HG03521 (cell line): ENCODE measurements around the gene HEG1.
"Not testable (repeated sequence)": the region's sequence is repeated elsewhere in the genome, so short reads cannot be mapped to it uniquely, and the experiment has no call there.

Experiments used
- ATAC-seq: cut with Tn5 transposase; IDR thresholded peaks from one replicate; pipeline ENCODE4 v1.9.1; 2021; ENCODE audit warnings: mild to moderate bottlenecking, moderate library complexity; ENCODE audit not compliant: unreplicated experiment

The HEG1 gene

DNA sequence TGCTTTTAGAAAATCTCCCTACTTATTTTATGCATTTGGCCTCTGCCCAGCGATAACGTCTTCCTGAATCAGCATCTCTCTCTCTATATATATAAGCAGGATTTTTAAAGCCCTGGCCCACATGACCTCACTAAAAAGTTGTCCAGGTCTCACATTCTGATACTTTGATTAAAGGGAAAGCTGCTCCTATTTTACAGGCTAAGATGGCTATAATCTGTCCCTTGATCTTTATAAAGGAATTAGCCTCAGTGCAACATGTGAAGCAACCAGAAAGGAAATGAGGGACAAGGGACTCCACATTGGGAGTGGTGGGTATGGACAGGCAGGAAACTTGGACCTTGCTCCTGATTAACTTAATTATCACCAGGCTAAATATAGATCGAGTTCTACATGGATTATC lies 95.7 kb downstream of the HEG1 start:
- no peak for ATAC-seq

DNA sequence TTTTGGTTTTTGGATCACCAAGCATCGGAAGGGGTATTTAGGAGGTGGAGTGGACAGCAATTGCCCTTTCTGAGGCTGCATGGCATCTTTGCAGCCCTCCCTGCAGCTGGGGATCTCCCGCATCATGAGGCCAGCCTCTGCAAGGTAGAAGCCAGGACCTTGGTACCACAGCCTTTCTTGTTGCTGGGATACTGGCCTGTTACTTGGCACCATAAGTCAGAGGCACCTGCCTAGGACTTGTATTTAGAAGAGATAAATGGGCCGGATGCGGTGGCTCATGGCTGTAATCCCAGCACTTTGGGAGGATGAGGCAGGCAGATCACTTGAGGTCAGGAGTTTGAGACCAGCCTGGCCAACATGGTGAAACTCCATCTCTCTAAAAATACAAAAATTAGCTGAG lies 97.8 kb downstream of the HEG1 start:
- not testable (repeated sequence) for ATAC-seq

DNA sequence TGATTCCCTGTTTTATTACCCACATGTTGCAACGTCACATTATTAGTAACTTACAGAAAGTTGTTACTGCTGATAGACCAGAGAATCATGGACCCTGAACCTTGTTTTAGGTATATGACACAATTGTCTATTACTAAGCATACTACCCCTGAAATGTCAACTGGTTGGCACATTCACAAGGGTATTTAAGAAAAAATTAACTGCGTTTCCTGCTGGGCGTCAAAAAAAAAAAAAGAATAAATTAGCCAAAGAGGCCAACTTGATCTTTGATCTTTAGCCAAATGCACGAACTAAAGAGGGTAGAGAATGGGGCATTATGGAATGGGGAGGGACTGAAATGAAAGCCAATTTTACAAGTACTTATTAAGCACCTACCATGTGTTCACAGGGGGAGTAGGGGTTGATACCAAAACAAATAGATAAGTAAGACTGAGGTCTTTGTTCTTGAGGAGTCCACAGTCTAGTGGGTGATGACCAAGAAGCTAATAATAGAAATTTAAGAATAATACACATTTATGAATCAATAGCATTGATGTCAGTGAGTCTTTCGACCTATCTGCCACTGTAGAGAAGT lies 103.4 kb downstream of the HEG1 start:
- no peak for ATAC-seq

DNA sequence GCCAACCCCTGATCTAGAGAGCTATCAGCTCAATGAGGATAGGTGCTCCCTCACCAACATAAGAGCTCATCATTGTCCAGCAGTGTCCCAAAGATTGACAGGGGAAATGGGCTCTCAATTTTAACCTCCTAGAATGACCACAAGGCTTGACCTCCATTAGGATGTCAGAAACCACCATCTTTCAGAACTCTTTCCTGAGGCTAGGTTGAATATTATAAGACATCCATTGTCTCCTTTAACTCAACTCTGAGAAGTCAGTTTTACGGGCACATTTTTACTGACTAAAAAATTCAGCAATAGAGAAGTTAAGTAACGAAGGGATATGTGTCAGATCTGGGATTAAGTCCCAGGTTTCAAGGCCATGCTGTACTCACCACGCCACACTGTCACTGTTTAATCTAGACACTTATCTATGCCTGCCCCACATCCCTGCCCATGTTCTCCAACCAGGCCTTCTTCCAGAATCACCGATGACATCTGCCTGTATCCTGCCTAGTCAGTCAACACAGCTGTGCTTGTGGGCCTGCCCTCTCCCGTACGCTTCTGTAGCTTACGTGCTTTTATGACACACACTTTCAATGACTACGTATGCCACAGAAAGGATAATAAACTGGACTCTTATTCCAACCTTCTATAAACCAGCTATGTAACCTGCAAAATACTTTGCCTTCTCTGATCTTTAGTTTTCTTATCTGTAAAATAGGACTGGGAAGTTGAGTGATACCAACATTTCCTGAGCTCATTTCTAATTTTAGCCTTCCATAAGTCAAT lies 104.1 kb downstream of the HEG1 start:
- no peak for ATAC-seq

DNA sequence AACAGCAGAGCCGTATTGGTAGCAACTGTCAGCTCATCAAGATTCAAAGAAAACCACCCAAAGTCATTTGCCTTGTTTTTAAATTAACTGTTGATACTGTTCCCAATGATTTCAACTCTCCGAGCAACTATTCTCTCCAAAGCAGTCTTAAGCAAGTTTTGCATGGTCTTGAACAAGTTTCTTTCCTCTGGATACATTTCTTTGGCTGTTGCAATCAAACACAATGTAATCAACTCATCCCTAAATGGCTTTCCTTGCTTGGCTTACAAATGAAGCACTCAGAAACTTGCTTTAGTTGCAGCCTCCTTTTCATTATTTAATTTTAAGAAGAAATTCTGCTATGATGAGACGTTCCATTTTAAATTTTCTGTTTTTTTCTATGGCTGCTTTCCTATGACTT lies 105.8 kb downstream of the HEG1 start:
- ATAC-seq, result no peak

DNA sequence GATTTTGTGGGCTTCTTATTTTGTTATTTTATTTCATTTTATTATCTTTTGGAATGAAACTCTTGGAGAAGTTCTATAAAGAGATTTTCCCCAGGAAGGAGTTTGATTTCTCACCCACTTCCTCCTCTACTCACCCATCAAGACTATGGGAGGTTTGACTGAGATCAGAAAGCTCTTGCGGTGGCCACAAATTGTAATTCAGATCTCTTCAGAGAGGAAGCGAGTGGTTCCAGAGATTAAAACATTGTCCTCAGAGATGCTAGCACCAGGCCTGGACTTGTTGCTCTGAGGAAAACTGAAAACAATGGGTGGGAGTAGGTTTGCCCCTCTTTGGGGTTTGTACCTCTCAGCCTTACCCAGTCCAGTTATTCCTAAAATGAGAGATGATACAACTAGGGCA lies 113.2 kb downstream of the HEG1 start:
- ATAC-seq, result no peak

DNA sequence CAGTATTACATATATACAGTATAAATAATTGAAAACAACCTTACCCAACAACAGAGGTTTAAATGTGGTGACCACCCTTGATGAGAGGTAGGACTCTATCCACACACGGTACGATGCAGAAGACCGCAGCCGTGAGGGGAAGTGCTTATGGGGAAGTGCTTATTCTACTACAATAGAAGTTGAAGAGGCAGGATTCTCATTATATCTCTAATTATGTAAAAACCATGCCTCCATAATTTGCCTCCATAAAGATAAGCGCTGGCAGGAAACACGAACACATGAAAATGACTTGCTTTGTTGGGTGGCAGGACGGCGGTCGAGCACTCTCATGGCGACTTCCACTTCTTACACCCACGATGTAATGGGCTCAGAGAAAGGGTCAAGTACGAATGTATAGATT lies 114.0 kb downstream of the HEG1 start:
- no peak for ATAC-seq

DNA sequence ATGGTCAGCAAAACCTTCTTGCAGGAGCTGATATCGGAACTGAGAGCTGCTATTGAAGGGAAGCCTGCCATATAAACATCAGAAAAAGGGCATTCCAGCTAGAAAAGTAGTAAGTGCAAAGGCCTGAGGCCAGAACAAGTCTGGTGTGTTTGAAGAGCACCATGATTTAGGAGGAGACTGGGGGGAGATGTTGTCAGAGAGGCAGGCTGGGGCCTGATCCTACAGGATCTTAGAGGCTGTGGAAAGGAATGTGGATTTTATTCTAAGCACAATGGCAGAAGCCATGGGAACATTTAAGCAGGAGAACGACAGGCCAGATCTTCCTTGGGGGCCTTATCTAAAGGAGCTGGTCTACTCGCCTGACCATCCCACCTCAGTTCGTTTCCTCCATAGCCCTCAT lies 116.1 kb downstream of the HEG1 start:
- no peak for ATAC-seq

DNA sequence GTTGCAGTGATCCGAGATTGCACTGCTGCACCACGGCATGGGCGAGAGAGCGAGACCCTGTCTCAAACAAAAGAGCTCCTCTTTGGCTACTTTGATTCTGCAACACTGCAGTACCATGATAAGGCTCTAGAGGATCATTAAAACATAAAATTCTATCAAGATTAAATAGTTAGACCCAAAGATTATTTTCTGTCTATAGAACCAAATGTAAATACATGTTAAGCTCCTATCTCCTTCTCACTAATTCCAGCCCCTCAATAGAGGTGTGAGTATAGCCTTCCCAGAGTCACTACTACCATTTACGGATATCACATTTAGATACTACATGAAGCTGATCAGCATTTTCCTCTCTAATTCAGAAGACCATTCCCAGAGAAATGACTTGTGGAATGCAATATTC lies 116.9 kb downstream of the HEG1 start:
- ATAC-seq, result no peak

DNA sequence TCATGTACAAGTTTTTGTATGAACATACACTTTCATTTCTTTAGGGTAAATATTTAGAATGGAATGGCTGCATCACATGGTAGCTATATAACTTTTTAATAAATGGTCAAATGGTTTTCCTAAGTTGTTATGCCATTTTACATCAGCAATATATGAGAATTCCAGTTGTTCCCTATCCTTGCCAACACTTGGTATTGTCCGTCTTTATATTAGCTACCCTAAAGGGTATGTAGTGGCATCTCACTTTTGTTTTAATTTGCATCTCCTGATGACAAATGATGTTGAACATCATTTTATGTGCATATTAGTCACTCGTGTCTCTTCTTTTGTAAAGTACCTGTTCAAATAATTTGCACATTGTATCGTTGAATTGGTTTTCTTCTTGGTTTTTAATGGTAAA lies 118.7 kb downstream of the HEG1 start:
- ATAC-seq, result no peak

DNA sequence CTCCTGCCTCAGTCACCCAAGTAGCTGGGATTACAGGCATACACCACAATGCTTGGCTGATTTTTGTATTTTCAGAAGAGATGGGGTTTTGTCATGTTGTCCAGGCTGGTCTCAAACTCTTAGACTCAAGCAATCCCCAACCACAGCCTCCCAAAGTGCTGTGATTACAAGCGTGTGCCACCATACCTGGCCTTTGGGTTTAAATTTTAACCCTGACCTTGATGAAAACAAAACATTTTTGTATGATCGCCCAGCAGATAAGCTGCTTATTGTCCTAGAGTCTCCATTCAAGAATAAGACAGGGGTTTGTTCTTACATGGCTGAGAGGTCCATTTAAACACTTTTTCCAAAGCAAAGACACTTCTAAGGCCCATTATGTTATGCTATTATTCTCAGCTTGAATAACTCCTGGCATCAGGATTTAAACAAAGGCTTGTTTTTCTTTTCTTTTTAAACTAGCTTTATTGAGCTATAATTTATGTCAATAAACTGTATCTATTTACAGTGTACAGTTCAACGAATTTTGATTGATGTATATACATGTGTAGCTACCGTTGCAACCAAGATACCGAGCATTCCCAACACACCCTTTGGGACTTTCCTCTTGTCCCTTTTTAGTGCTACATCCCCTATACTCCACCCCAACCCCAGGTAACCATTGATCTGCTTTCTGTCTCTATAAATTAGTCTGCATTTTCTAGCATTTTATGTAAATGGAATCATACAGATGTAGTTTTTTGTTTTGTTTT lies 119.8 kb downstream of the HEG1 start:
- ATAC-seq, result no peak

DNA sequence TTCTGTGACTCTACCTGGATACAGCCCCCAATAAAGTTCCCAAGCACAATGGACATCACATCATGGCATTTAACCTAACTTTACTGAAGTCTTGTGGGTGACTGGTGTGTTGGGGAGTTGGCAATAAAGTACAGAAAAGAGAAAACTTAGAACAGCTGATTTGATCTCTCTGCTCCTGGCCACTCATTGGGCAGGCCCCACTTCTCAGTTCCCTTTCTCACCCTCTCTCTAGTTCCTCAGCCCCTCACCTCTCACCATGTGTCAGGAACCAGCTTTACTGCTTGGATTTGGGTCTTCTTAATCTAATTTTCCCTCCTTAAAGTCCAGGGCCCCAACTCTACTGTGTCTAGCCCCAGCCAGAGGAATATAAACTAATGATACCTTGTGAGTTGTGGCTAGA lies 120.5 kb downstream of the HEG1 start:
- ATAC-seq, result no peak

DNA sequence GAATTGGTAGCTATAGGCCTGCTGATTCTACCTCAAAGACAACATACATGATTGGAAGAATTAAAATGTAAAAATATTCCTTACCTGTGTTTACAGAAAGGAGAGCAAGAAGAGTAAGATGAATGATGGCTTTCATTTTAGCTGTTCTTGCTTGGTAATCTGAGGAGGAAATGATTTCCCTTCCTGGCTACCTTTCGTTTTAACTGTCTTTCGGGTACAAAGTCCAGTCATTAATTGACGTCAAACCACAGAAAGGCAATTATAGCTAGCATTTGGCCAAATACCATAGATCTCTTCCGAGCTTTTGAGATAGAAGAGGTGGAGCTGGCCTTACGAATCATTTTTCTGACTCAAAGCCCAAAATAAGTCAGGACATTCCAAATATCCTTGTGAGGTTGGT lies 121.2 kb downstream of the HEG1 start, which contains the start of gene MUC13:
Gene MUC13 (minus strand): TSS at position 175 of the 400 bp plus-strand sequence. CDS start 39 bp downstream, at position 136.
- ATAC-seq, result no peak

DNA sequence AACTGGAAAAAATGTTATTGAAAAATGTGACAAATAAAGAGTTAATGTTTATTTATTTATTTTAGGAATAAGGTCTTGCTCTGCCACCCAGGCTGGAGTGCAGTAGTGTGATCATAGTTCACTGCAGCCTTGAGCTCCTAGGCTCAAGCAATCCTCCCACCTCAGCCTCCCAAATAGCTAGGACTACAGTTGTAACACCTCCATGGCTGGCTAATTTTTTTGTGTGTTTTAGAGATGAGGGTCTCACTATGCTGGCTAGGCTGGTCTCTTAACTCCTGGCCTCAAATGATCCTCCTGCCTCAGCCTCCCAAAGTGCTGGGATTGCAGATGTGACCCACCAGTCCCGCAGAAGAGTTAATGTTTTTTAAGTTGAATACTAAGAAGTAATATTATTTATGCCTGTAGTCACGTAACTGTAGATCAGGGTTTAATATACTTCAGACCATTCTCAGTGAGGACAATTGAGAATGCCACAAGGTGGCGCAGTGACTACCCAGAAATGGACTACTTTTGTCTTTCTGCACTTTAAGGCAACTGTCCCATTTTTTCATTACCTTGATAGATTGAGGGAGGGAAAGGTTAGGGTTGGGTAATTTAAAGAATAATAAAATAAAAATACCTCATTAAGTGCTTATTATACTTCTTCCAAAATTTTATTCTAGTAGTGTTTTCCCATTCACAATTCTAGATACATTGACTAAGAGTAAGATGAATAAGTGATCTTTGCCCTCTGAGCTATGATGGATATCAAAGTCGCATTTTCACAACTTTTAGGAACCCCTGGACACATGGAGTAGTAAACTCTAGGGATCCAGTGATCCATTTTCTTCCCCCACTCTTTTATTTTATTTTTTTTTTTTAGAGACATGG lies 127.2 kb downstream of the HEG1 start:
- ATAC-seq, result no peak

DNA sequence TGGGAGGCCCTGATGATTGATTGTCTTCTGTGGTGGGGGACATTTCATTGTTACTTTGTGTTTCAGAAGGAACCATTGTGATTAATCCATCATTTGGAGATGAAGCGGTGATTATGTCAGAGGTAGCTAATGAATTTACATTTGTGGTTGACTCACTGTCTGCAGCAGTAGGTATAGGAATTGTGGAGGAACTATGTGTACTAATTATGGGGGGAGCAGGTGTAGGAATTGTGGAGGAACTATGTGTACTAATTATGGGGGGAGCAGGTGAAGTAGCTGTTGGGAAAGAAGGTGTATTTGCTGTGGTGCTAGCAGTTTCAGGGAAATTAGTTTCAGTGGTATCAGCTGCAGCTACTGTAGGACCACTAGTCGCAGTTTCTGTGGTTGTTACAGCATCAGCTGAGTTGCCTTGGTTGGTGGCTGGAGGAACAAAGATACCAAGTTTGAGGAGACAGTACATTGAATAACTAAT lies 128.2 kb downstream of the HEG1 start:
- ATAC-seq, result no peak

DNA sequence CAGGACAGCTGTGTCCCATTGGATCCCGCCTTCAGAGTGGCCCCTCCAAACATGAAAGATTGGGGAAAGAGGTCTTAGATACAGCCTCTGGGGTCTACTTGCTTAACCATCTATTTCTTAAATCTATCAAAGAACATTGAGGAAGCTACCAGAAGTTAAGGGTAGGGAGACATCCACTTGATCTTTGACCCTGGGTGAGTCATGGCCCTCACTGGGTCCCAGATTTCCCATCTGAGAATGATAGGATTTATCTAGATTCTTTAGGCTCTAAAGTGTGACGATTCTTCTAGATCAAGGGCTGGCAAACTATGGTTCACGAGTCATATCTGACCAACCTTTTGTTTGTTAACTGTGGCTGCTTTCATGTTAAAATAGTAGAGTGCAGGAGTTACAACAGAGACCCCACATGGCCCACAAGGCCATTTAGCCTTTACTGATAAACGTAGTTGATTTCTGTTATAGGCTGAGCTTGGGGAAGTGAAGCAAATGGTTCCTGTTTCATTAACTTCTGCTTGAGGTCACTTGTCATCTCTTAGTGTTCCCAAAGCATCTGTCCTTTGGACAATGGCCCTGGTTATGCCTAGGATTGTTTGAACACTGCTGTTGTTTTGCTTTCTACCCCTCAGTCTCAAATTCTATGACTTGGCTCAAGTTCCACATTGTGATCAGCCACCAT lies 129.2 kb downstream of the HEG1 start:
- ATAC-seq, result no peak

DNA sequence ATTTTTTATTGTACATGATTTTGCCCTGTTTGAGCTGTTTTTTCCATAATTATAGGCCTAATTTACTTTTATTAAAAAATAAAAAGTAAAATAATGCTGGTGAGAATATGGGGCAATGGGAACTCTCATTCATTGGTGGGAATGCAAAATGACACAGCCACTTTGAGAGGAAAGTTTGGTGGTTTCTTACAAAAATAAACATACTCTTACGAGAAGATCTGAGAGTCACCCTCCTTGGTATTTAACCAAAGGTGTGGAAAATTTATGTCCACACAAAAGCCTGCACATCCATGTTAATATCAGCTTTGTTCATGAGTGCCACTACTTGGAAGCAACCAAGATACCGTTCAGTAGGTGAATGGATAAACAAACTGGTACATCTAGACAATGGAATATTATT lies 131.1 kb downstream of the HEG1 start:
- ATAC-seq, result no peak

DNA sequence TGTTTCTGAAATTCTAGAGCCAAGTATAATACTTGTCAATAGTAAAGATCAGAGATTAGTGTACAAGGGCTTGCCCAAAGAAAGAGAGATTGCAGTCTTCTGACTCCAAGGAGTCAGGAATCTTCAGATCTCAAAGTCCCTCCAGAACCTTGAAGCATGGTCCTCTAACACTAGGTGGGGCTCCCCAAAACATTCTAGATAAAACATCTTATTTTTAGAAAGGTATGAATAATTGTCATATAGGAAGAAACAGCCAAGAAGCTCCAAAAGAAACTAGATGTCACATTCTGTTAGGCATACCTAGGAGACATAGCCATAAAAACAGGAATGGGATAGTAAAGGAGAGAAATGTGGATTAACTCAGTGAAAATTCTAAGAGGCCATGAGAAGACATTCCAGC lies 132.0 kb downstream of the HEG1 start:
- ATAC-seq, result no peak

DNA sequence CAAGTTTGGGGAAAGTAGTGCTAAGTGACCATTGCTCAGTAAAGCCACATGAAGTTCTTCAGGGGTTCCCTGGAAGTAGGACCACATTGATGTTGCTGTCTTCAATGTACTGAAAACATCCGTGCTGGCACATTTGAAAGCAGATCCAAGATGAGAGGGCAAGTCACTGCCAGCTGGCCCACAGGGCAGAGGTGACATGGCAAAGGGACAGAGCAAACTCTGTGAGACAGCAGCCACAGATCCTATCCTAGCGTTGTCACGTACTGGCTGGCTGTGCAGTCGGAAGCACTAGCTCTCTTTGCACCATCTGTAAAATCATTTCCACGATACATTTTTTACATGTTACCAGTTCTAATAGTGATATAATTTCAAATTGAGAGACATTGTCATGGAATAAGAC lies 135.1 kb downstream of the HEG1 start:
- no peak for ATAC-seq

DNA sequence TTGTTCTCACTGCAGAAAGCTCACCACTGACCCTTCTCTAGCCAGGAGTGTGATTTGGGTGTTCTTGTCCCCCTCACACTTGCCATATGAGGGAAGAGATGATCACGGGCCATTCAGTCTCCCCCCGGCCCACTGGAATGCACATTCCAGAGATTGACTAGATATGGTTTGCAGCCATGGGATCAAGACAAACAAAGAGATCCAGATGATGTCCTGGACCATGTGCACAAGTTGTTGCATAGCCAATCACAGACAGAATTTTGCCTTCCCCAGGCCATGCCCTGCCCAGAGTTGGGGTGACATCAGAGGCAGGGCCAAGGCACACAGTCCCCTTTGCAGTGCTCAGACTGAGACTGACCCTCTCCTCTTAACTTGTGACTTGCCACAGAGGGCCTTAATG lies 136.0 kb downstream of the HEG1 start:
- no peak for ATAC-seq
